Endothelial cell of umbilical vein (primary cell): ENCODE data around the gene WDR47. TPM values are rescaled to one million over a fixed set of nuclear protein-coding genes. Genes with fewer than 3 reads are reported as not detected.

Experiments used
- BruUV-seq: library from RNA; stranded (reverse); fragments of 400-500 nt; replicated peaks from 2 replicates; lab custom pipeline; 2021; lab: Mats Ljungman, UMichigan
- CTCF ChIA-PET: fragments of 300-600, 350-600 bp; sonication (Branson Sonifier 250); formaldehyde crosslinking; loops from one replicate; lab custom pipeline; 2021; ENCODE audit warnings: antibody characterized with exemption, inconsistent platforms; lab: Charles Lee
- POLR2A ChIA-PET: fragments of 300-600, 350-600 bp; sonication (Branson Sonifier 250); formaldehyde crosslinking; loops from one replicate; lab custom pipeline; 2021; ENCODE audit warnings: antibody characterized with exemption, inconsistent platforms; lab: Charles Lee
- DNase-seq: peaks from one replicate; pipeline ENCODE4 v3.0.0-alpha.2; 2011; ENCODE audit warnings: low read depth, low spot score
- FAIRE-seq: peaks from 2 replicates; lab custom pipeline; 2011; peaks lifted over from hg19 to GRCh38; lab: Jason Lieb, UNC
- H2AFZ ChIP-seq: 2 replicates; pipeline ENCODE4 v1.6.0; 2012; ENCODE audit warnings: low read depth, low read length, control low read depth, inconsistent platforms
- H3K27ac ChIP-seq: 2 replicates; pipeline ENCODE4 v1.5.1; 2011; ENCODE audit warnings: low read depth, mild to moderate bottlenecking, control low read depth, low read length, moderate library complexity; ENCODE audit not compliant: insufficient read depth
- H3K27me3 ChIP-seq, 2 experiments: 2 replicates each; pipeline versions ENCODE4 v1.6.0 to v1.6.1; 2011; ENCODE audit warnings: low read length in 2 of 2, mixed read lengths in 1 of 2; ENCODE audit not compliant: control insufficient read depth in 2 of 2, insufficient read depth in 2 of 2
- H3K36me3 ChIP-seq, 2 experiments: 2 replicates in 1 of 2; 3 replicates in 1 of 2; pipeline ENCODE4 v1.5.1; 2011; ENCODE audit warnings: low read length in 2 of 2, mild to moderate bottlenecking in 1 of 2, moderate library complexity in 1 of 2; ENCODE audit not compliant: control insufficient read depth in 2 of 2, insufficient read depth in 2 of 2; ENCODE audit errors: extremely low read depth in 1 of 2
- H3K4me1 ChIP-seq: 3 replicates; pipeline ENCODE4 v1.5.1; 2011; ENCODE audit warnings: mild to moderate bottlenecking, low read length; ENCODE audit not compliant: control insufficient read depth, insufficient read depth; ENCODE audit errors: extremely low read depth
- H3K4me2 ChIP-seq: 2 replicates; pipeline ENCODE4 v1.6.1; 2011; ENCODE audit warnings: low read length, control low read depth, mixed read lengths; ENCODE audit not compliant: insufficient read depth
- H3K4me3 ChIP-seq, 3 experiments: fragments of 200-600 bp in 1 of 3; sonication (generic), shearing (Covaris generic) in 1 of 3; replicated peaks in 1 of 3; 2 replicates each; pipeline ENCODE4 v1.5.1; 2011 to 2016; ENCODE audit warnings: control low read depth in 3 of 3, low read length in 3 of 3, mild to moderate bottlenecking in 2 of 3, inconsistent platforms in 1 of 3, low read depth in 1 of 3, moderate library complexity in 1 of 3; ENCODE audit not compliant: insufficient read depth in 1 of 3
- H3K79me2 ChIP-seq: 2 replicates; pipeline ENCODE4 v1.6.0; 2012; ENCODE audit warnings: low read length, inconsistent platforms; ENCODE audit not compliant: control insufficient read depth, insufficient read depth
- H3K9ac ChIP-seq: replicated peaks from 2 replicates; pipeline ENCODE3; 2011; ENCODE audit warnings: low read length, control low read depth; ENCODE audit not compliant: insufficient read depth; ENCODE audit errors: extremely low read depth
- H3K9me1 ChIP-seq: replicated peaks from 3 replicates; pipeline ENCODE4 v1.6.0; 2011; ENCODE audit warnings: mild to moderate bottlenecking, low read length; ENCODE audit not compliant: control insufficient read depth, insufficient read depth; ENCODE audit errors: extremely low read depth
- H3K9me3 ChIP-seq: replicated peaks from 2 replicates; pipeline ENCODE4 v1.5.1; 2012; ENCODE audit warnings: low read length, inconsistent platforms; ENCODE audit not compliant: control insufficient read depth, insufficient read depth
- H4K20me1 ChIP-seq: replicated peaks from 2 replicates; pipeline ENCODE3; 2011; ENCODE audit warnings: mild to moderate bottlenecking, low read length; ENCODE audit not compliant: control insufficient read depth, insufficient read depth; ENCODE audit errors: extremely low read depth
- EZH2 ChIP-seq: IDR thresholded peaks from 2 replicates; pipeline ENCODE4 v1.6.1; 2012; ENCODE audit warnings: borderline replicate concordance, low read depth, mild to moderate bottlenecking, moderate library complexity, low read length, inconsistent platforms; ENCODE audit not compliant: severe bottlenecking
- FOS ChIP-seq: IDR thresholded peaks from 2 replicates; pipeline ENCODE4 v1.6.1; 2011; ENCODE audit warnings: mild to moderate bottlenecking, low read length, moderate library complexity, borderline replicate concordance; ENCODE audit not compliant: insufficient read depth
- GATA2 ChIP-seq: IDR thresholded peaks from 2 replicates; pipeline ENCODE4 v1.7.0; 2011; ENCODE audit warnings: low read depth, mild to moderate bottlenecking, moderate library complexity, mixed read lengths, low read length; ENCODE audit not compliant: insufficient read length, insufficient read depth
- JUN ChIP-seq: IDR thresholded peaks from 2 replicates; pipeline ENCODE4 v1.6.1; 2011; ENCODE audit warnings: borderline replicate concordance, low read depth; ENCODE audit not compliant: insufficient read length, insufficient read depth
- MYC ChIP-seq: IDR thresholded peaks from one replicate; pipeline ENCODE4 v1.6.1; 2011; ENCODE audit warnings: mild to moderate bottlenecking, low read depth, low read length
- POLR2A ChIP-seq: IDR thresholded peaks from 2 replicates; pipeline ENCODE4 v1.6.1; 2012; ENCODE audit warnings: low read depth, mild to moderate bottlenecking, control low read depth, low read length
- POLR2AphosphoS5 ChIP-seq: IDR thresholded peaks from 2 replicates; pipeline ENCODE4 v1.6.1; 2012; ENCODE audit warnings: low read depth, mild to moderate bottlenecking, control low read depth, low read length, moderate library complexity; ENCODE audit not compliant: insufficient read depth
- dilution Hi-C: fragments of 300-500 bp; cut with MboI; formaldehyde crosslinking; loops from one replicate; pipeline ENCODE4 v1.15.0; 2019; ENCODE audit warnings: low sequenced_read_pairs; ENCODE audit not compliant: extremely low pct_ligation_motif_present
- intact Hi-C: fragments of 100-400 bp; cut with micrococcal nuclease; formaldehyde crosslinking; loops from one replicate; pipeline ENCODE4 v1.10.0; 2022
- polyA plus RNA-seq, 4 experiments: library from polyadenylated mRNA; depleted of rRNA in 3 of 4; stranded (reverse) in 3 of 4; unstranded in 1 of 4; fragments of >200 nt; gene quantifications; 2 replicates each; pipeline versions ENCODE4 v1.2.1 to v1.2.3, GENCODE V29; 2011 to 2012; ENCODE audit warnings: missing spikeins in 1 of 4
- total RNA-seq: library from RNA; stranded (reverse); gene quantifications from 2 replicates; pipeline ENCODE4 v1.2.3, GENCODE V29; 2021
- TF ChIP-seq, protein P1 (sequence below), 2 donors: IDR thresholded peaks; 1 replicate in 1 of 2; 2 replicates in 1 of 2; pipeline ENCODE4 v1.5.1; 2011; ENCODE audit warnings: low read length in 2 of 2, mild to moderate bottlenecking in 2 of 2, moderate library complexity in 2 of 2, control low read depth in 1 of 2, inconsistent platforms in 1 of 2, low read depth in 1 of 2; ENCODE audit not compliant: insufficient read depth in 1 of 2; ENCODE audit errors: extremely low read depth in 1 of 2
- TF ChIP-seq, protein P2 (sequence below): IDR thresholded peaks from 2 replicates; pipeline ENCODE4 v1.6.1; 2011; ENCODE audit not compliant: insufficient read depth, insufficient read length

The WDR47 gene
- total and polyA plus RNA-seq, 2 donors (not counting 3 experiments of a cell fraction or from before 2014, with no cell fraction given) = 9.1 to 19.0 TPM

DNA sequence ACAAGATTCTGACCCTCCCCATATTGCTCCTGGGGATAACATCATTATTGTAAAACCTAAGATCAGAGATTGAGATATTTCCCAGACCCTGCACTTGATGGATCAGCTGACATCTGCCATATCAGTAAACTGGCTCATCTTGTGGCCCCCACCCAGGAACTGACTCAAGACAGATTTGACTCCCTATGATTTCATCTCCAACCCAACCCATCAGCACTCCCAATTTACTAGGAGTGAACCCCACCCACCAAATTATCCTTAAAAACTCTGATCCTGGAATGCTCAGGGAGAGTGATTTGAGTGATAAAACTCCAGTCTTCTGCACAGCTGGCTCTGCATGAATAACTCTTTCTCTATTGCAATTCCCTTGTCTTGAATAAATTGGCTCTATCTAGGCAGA is 72.6 kb downstream of the WDR47 start:
- Histone ChIP-seq H2AFZ (no peak overlapping the region), H3K4me2 (no peak overlapping the region), H3K4me3 (no peak overlapping the region), H3K27ac (no peak overlapping the region), H3K9ac (no peak overlapping the region), H3K9me1 (no peaks in the 10 kb centered on the region), H3K79me2 (no peaks in the 10 kb centered on the region), H3K9me3 (no peaks in the 10 kb centered on the region), H4K20me1 (no peaks in the 10 kb centered on the region), H3K4me1 (no peaks in the 10 kb centered on the region), H3K27me3 (no peaks in the 10 kb centered on the region), H3K36me3 (peaks cover 4 to 9% of the 10 kb centered on the region in 2 experiments)
- dilution Hi-C loops (no loop called here), intact Hi-C loops (no loop called here)
- TF ChIP-seq FOS (no peak), MYC (no peak), EZH2 (no peak), POLR2A (no peak), JUN (no peak), POLR2AphosphoS5 (no peak), GATA2 (no peak)
- TF ChIP-seq, protein P1, sequence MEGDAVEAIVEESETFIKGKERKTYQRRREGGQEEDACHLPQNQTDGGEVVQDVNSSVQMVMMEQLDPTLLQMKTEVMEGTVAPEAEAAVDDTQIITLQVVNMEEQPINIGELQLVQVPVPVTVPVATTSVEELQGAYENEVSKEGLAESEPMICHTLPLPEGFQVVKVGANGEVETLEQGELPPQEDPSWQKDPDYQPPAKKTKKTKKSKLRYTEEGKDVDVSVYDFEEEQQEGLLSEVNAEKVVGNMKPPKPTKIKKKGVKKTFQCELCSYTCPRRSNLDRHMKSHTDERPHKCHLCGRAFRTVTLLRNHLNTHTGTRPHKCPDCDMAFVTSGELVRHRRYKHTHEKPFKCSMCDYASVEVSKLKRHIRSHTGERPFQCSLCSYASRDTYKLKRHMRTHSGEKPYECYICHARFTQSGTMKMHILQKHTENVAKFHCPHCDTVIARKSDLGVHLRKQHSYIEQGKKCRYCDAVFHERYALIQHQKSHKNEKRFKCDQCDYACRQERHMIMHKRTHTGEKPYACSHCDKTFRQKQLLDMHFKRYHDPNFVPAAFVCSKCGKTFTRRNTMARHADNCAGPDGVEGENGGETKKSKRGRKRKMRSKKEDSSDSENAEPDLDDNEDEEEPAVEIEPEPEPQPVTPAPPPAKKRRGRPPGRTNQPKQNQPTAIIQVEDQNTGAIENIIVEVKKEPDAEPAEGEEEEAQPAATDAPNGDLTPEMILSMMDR (IDR thresholded peaks at IDR 0.05; ENCODE audit: extremely low read depth in 1 of 2, insufficient read depth in 1 of 2, low read depth in 1 of 2, low read length in 2 of 2) = no peak
- TF ChIP-seq, protein P2, sequence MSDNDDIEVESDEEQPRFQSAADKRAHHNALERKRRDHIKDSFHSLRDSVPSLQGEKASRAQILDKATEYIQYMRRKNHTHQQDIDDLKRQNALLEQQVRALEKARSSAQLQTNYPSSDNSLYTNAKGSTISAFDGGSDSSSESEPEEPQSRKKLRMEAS = no peak
- CTCF ChIA-PET = interaction anchor here (0.7 to 1.0 kb wide), 3 partner anchors 12 to 59 kb away, joined by 3 to 4 read pairs (median 3); no protein-coding TSS in a partner anchor
- no TSS peak for BruUV-seq
- FAIRE-seq (no peak), DNase-seq (no peak)
- POLR2A ChIA-PET = no interaction called here
